Esophagus muscularis mucosa (tissue), 4 donors: ENCODE measurements around the gene SLC8B1.

ENCODE experiments used
- EP300 ChIP-seq: sonication (generic); formaldehyde crosslinking; IDR thresholded peaks from one replicate; pipeline ENCODE4 v1.6.1; 2017; ENCODE audit warnings: antibody characterized with exemption
- POLR2A ChIP-seq: fragments of 450-650 bp; IDR thresholded peaks from one replicate; pipeline ENCODE4 v1.6.1; 2017; ENCODE audit warnings: antibody characterized with exemption, moderate library complexity, mild to moderate bottlenecking, low read depth
- POLR2AphosphoS5 ChIP-seq, 2 donors: sonication (generic); formaldehyde crosslinking; IDR thresholded peaks; one replicate each; pipeline ENCODE4 v1.6.1; 2017; ENCODE audit warnings: antibody characterized with exemption in 2 of 2
- TF ChIP-seq, protein P1 (sequence below), 3 experiments: fragments of 200-600 bp in 2 of 3; fragments of 450-650 bp in 1 of 3; sonication (generic) in 2 of 3; IDR thresholded peaks; one replicate each; pipeline ENCODE4 v1.5.1; 2017 to 2019; ENCODE audit warnings: antibody characterized with exemption in 3 of 3, mild to moderate bottlenecking in 2 of 3, moderate library complexity in 1 of 3

DNA sequence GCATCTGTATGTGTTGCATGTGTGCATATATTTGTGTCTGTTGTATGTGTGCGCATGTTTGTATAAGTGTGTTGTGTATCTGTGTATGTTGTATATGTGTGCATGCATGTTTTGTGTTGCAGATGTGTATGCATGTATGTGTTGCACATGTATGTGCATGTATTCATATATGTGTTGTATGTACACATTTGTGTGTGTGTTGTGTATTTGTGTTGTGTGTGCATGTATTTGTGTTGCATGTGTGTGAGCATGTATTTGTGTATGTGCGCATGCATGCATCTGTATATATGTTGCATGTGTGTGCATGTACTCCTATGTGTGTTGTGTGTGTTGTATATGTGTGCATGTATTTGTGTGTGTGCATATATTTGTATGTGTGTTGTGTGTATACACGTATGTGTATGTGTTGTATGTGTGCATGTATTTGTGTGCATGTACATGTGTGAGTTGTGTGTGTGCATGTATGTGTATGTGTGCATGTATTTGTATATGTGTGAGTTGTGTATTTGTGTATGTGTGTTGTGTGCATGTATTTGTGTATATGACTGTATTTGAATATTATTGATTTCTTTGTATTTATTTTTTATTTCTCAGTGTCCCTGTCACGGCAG lies 16.8 kb downstream of the SLC8B1 start:
- TF ChIP-seq POLR2A: no peak
- TF ChIP-seq, protein P1, sequence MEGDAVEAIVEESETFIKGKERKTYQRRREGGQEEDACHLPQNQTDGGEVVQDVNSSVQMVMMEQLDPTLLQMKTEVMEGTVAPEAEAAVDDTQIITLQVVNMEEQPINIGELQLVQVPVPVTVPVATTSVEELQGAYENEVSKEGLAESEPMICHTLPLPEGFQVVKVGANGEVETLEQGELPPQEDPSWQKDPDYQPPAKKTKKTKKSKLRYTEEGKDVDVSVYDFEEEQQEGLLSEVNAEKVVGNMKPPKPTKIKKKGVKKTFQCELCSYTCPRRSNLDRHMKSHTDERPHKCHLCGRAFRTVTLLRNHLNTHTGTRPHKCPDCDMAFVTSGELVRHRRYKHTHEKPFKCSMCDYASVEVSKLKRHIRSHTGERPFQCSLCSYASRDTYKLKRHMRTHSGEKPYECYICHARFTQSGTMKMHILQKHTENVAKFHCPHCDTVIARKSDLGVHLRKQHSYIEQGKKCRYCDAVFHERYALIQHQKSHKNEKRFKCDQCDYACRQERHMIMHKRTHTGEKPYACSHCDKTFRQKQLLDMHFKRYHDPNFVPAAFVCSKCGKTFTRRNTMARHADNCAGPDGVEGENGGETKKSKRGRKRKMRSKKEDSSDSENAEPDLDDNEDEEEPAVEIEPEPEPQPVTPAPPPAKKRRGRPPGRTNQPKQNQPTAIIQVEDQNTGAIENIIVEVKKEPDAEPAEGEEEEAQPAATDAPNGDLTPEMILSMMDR (IDR thresholded peaks at IDR 0.05): no peak
- no peak for TF ChIP-seq EP300
- no peak for TF ChIP-seq POLR2AphosphoS5 (IDR thresholded peaks at IDR 0.05)
